ELR (cell line): ENCODE results near the gene NOX5.
A peak's percentile ranks its signal among the peaks of the same experiment; 100 is the strongest.
"Not testable (repeated sequence)": the region's sequence is repeated elsewhere in the genome, so short reads cannot be mapped to it uniquely, and the experiment has no call there.

Experiments
- DNase-seq: peaks from one replicate; pipeline ENCODE4 v3.0.0-alpha.2; 2015; ENCODE audit warnings: low read depth

The NOX5 gene

GRCh38 chr15:69014454-69014853, at the start of gene NOX5:
Gene NOX5 (plus strand): TSS chr15:69014695. CDS start chr15:69014736, 41 bp downstream.
- DNase-seq = peak; percentile 77

- DNase-seq = no peak
Measured at GRCh38 chr15:68966996-68967395, 47.5 kb upstream of the NOX5 start.

GRCh38 chr15:68967948-68968347, 46.5 kb upstream of the NOX5 start:
- DNase-seq = no peak

GRCh38 chr15:68969298-68969697, 45.2 kb upstream of the NOX5 start:
- DNase-seq = no peak

GRCh38 chr15:68972201-68973065, 42.1 kb upstream of the NOX5 start:
- DNase-seq = no peak

GRCh38 chr15:68975651-68976160, 38.8 kb upstream of the NOX5 start:
- not testable (repeated sequence) for DNase-seq

GRCh38 chr15:68977426-68977825, 37.1 kb upstream of the NOX5 start:
- not testable (repeated sequence) for DNase-seq

- no peak for DNase-seq
Measured at GRCh38 chr15:68979006-68979405, 35.5 kb upstream of the NOX5 start.

- DNase-seq = no peak
Measured at GRCh38 chr15:68979816-68980215, 34.7 kb upstream of the NOX5 start.

- peak; percentile 17 for DNase-seq
Measured at GRCh38 chr15:68980786-68981185, 33.7 kb upstream of the NOX5 start.

- no peak for DNase-seq
Measured at GRCh38 chr15:68981941-68982340, 32.6 kb upstream of the NOX5 start.

GRCh38 chr15:68982976-68983563, 31.4 kb upstream of the NOX5 start:
- DNase-seq = no peak

GRCh38 chr15:68983961-68984481, 30.5 kb upstream of the NOX5 start:
- DNase-seq = no peak

- DNase-seq = no peak
Measured at GRCh38 chr15:68984586-68984985, 29.9 kb upstream of the NOX5 start.

GRCh38 chr15:68985361-68985891, 29.1 kb upstream of the NOX5 start:
- DNase-seq = no peak

GRCh38 chr15:68986322-68986721, 28.2 kb upstream of the NOX5 start:
- no peak for DNase-seq

GRCh38 chr15:68987120-68987519, 27.4 kb upstream of the NOX5 start:
- no peak for DNase-seq

- no peak for DNase-seq
Measured at GRCh38 chr15:68987676-68988075, 26.8 kb upstream of the NOX5 start.

- DNase-seq = no peak
Measured at GRCh38 chr15:68989541-68990230, 24.8 kb upstream of the NOX5 start.

GRCh38 chr15:68990231-68990991, 24.1 kb upstream of the NOX5 start:
- no peak for DNase-seq

- DNase-seq = no peak
Measured at GRCh38 chr15:68990992-68991500, 23.4 kb upstream of the NOX5 start.
